Tibial artery (tissue), 4 donors: ENCODE measurements around the gene IPO5.

Experiments
- DNase-seq, 2 donors: peaks; one replicate each; pipeline ENCODE4 v3.0.0-alpha.2; 2019
- H3K27ac ChIP-seq, 2 donors: fragments of 200-600 bp; sonication (generic) in 1 of 2; 1 replicate in 1 of 2; 2 replicates in 1 of 2; pipeline ENCODE4 v1.5.1; 2018 to 2019; ENCODE audit warnings: mild to moderate bottlenecking in 1 of 2
- H3K27me3 ChIP-seq, 2 donors: fragments of 200-600 bp; sonication (generic) in 1 of 2; one replicate each; pipeline versions ENCODE4 v1.5.1 to v1.6.0; 2016 to 2019
- H3K36me3 ChIP-seq, 3 donors: fragments of 200-600 bp; sonication (generic) in 2 of 3; one replicate each; pipeline ENCODE4 v1.5.1; 2016 to 2019; ENCODE audit warnings: mild to moderate bottlenecking in 2 of 3
- H3K4me1 ChIP-seq, 4 donors: fragments of 200-600 bp; sonication (generic) in 2 of 4; 1 replicate in 3 of 4; 2 replicates in 1 of 4; pipeline ENCODE4 v1.5.1; 2016 to 2019
- H3K4me3 ChIP-seq, 2 donors: fragments of 200-600 bp; sonication (generic) in 1 of 2; 1 replicate in 1 of 2; 2 replicates in 1 of 2; pipeline ENCODE4 v1.5.1; 2018 to 2019; ENCODE audit warnings: mild to moderate bottlenecking in 2 of 2
- H3K9me3 ChIP-seq, 3 donors: fragments of 200-600 bp; sonication (generic) in 1 of 3; one replicate each; pipeline ENCODE4 v1.5.1; 2016 to 2019
- intact Hi-C: fragments of 100-400 bp; cut with DNase I; formaldehyde crosslinking; loops from one replicate; pipeline ENCODE4 v1.15.0; 2023; ENCODE audit warnings: low total_unique reads
- TF ChIP-seq, protein P1 (sequence below), 2 experiments: fragments of 200-600 bp in 1 of 2; fragments of 450-650 bp in 1 of 2; IDR thresholded peaks; one replicate each; pipeline ENCODE4 v1.5.1; 2017 to 2019; ENCODE audit warnings: antibody characterized with exemption in 2 of 2, mild to moderate bottlenecking in 1 of 2, moderate library complexity in 1 of 2

IPO5 gene

DNA sequence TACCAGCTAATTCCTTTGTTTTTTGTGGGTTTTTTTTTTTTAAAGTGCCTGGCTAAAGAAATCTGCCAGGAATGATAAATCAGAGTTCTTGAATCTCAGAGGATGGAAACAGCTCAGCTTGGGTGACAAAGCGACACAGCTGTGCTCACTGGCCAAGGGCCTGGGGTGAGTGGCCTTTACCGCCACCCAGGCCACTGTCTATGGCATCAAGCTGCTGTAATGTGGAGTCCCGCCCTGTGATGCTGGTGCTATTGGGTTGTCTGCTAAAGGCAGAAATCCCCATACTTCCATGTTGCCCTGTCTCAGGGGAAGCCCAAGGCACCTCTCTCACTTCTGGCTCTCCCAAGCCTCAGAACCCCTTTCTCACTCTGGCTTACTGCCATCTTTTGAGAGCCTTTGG, 106.8 kb downstream of the IPO5 start:
- no peaks in the 10 kb centered on the region for H3K27me3 ChIP-seq
- no peaks in the 10 kb centered on the region for H3K4me1 ChIP-seq
- no peak for DNase-seq
- H3K27ac ChIP-seq: no peak overlapping the region
- TF ChIP-seq, protein P1, sequence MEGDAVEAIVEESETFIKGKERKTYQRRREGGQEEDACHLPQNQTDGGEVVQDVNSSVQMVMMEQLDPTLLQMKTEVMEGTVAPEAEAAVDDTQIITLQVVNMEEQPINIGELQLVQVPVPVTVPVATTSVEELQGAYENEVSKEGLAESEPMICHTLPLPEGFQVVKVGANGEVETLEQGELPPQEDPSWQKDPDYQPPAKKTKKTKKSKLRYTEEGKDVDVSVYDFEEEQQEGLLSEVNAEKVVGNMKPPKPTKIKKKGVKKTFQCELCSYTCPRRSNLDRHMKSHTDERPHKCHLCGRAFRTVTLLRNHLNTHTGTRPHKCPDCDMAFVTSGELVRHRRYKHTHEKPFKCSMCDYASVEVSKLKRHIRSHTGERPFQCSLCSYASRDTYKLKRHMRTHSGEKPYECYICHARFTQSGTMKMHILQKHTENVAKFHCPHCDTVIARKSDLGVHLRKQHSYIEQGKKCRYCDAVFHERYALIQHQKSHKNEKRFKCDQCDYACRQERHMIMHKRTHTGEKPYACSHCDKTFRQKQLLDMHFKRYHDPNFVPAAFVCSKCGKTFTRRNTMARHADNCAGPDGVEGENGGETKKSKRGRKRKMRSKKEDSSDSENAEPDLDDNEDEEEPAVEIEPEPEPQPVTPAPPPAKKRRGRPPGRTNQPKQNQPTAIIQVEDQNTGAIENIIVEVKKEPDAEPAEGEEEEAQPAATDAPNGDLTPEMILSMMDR (IDR thresholded peaks at IDR 0.05): no peak
- no peak overlapping the region for H3K4me3 ChIP-seq
- intact Hi-C loops: no loop called here
- no peaks in the 10 kb centered on the region for H3K36me3 ChIP-seq
- H3K9me3 ChIP-seq: no peaks in the 10 kb centered on the region

DNA sequence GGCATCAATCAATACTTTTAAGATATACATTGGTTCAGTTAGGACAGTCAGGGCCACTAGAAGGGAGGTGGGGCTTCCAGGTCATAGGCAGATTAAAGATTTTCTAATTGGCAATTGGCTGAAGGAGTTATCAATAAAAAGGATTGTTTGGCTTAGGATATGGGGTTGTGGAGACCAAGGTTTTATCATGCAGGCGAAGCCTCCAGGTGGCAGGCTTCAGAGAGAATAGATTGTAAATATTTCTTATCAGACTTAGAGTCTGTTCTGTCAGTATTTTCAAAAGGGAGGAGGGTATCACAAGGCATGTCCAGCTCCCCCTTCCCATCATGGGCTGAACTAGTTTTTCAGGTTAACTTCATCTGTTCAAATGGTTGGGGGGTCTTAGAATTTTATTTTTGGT, 112.0 kb downstream of the IPO5 start:
- Histone ChIP-seq H3K36me3 (no peaks in the 10 kb centered on the region), H3K4me1 (no peaks in the 10 kb centered on the region), H3K27ac (no peak overlapping the region), H3K4me3 (no peak overlapping the region), H3K27me3 (no peaks in the 10 kb centered on the region), H3K9me3 (no peaks in the 10 kb centered on the region)
- intact Hi-C loops: no loop called here
- TF ChIP-seq, protein P1 (IDR thresholded peaks at IDR 0.05): no peak
- DNase-seq: no peak

DNA sequence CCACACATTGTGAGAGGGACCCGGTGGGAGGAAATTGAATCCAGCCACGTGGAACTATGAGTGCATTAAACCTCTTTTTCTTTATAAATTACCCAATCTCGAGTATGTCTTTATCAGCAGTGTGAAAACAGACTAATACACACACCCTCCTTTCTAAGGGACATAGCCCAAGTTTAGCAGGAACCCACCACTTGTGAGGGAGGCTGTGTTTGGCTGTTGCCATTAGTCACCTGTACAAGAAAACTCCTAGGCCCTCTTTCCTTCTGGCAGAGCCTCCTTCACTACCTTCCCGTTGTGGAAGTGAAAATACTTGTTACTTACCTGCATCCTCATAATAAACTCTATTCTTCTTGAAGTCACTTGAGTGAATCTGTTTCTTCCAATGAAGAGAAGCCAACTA, 113.2 kb downstream of the IPO5 start:
- no peak overlapping the region for H3K27ac ChIP-seq
- no peaks in the 10 kb centered on the region for H3K4me1 ChIP-seq
- H3K27me3 ChIP-seq: no peaks in the 10 kb centered on the region
- H3K4me3 ChIP-seq: no peak overlapping the region
- H3K36me3 ChIP-seq: no peaks in the 10 kb centered on the region
- intact Hi-C loops: no loop called here
- no peaks in the 10 kb centered on the region for H3K9me3 ChIP-seq
- TF ChIP-seq, protein P1 (IDR thresholded peaks at IDR 0.05): no peak
- DNase-seq: no peak

DNA sequence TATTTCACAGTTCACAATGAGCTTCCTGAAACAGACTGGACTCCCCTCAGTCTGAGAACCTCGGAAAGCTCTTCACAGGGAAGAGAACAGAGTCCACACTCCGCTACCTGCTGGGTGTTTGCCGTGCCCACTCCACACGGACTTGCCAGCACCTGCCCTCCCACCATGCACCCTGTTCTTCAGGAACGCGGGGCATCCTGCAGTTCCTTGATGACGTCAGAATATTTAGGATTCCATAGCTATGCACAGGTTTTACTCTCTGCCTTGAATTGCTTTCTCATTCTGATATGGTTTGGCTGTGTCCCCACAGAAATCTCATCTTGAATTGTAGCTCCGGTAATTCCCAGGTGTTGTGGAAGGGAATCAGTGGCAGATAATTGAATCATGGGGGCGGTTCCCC, 115.0 kb downstream of the IPO5 start:
- H3K27me3 ChIP-seq: no peaks in the 10 kb centered on the region
- TF ChIP-seq, protein P1 (IDR thresholded peaks at IDR 0.05): no peak
- no peak for DNase-seq

DNA sequence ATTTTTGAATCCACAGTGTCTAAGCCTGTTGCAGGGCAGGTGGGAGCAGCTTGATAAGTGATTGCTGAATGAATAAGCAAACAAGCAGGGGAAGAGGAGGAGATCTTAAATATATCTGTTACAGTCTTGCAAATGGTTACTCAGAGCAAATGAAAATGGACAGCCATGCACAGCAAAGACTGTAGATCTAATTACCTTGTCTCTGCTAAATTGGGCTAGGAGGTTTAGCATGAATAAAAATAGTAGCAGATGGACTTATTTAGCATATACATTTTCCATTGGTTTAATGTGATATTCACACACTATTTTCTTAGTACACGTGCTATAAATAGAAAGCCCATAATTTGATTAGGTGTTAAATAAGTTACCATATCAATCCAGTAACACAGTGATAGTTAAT, 116.5 kb downstream of the IPO5 start:
- Histone ChIP-seq H3K36me3 (no peaks in the 10 kb centered on the region), H3K4me3 (no peak overlapping the region), H3K4me1 (no peaks in the 10 kb centered on the region)

More for the DNA sequence above, 115.0 kb downstream of the IPO5 start:
- Histone ChIP-seq H3K27ac (no peak overlapping the region), H3K4me1 (no peaks in the 10 kb centered on the region), H3K9me3 (no peaks in the 10 kb centered on the region), H3K4me3 (no peak overlapping the region), H3K36me3 (no peaks in the 10 kb centered on the region)
- intact Hi-C loops: no loop called here

More for the DNA sequence above, 116.5 kb downstream of the IPO5 start:
- Histone ChIP-seq H3K9me3 (no peaks in the 10 kb centered on the region), H3K27ac (no peak overlapping the region), H3K27me3 (no peaks in the 10 kb centered on the region)
- DNase-seq: no peak
- intact Hi-C loops: no loop called here
- TF ChIP-seq, protein P1 (IDR thresholded peaks at IDR 0.05): no peak
